HepG2 (cell line): ENCODE measurements around the gene GLUD1. TPM values are rescaled to one million over a fixed set of nuclear protein-coding genes. Genes with fewer than 3 reads are reported as not detected.

Source experiments
- ARNT2 ChIP-seq: sonication (generic); formaldehyde crosslinking; IDR thresholded peaks from 2 replicates; pipeline ENCODE4 v1.8.0; 2022; ENCODE audit warnings: mild to moderate bottlenecking, low read depth, missing genetic modification reagents, moderate library complexity
- FIP1L1 ChIP-seq: fragments of 200-400 bp; formaldehyde crosslinking; IDR thresholded peaks from 2 replicates; pipeline ENCODE4 v1.6.1; 2018; ENCODE audit warnings: low read depth, mild to moderate bottlenecking, low read length, moderate library complexity, borderline replicate concordance; ENCODE audit not compliant: insufficient read depth
- ISL2 ChIP-seq: sonication (generic); formaldehyde crosslinking; IDR thresholded peaks from 2 replicates; pipeline ENCODE4 v1.5.0; 2020; ENCODE audit warnings: missing genetic modification reagents
- NBN ChIP-seq: fragments of 450-650 bp; conservative IDR thresholded peaks from 2 replicates; pipeline ENCODE4 v1.6.1; 2017
- NFE2L2 ChIP-seq: fragments of 150-350 bp; IDR thresholded peaks from 2 replicates; pipeline ENCODE4 v1.6.1; 2014; ENCODE audit warnings: low read length
- NFRKB ChIP-seq: fragments of 450-650 bp; IDR thresholded peaks from 2 replicates; pipeline ENCODE4 v1.6.1; 2017
- NR2F1 ChIP-seq, 2 experiments: fragments of 450-650 bp in 1 of 2; formaldehyde crosslinking in 1 of 2; IDR thresholded peaks; 2 replicates each; pipeline versions ENCODE4 v1.5.0 to v1.6.1; 2016 to 2020; ENCODE audit warnings: mild to moderate bottlenecking in 1 of 2, missing compliant biosample characterization in 1 of 2, missing genetic modification reagents in 1 of 2, moderate library complexity in 1 of 2
- ZFP90 ChIP-seq: sonication (generic); formaldehyde crosslinking; IDR thresholded peaks from 2 replicates; pipeline ENCODE4 v1.8.0; 2022; ENCODE audit warnings: missing genetic modification reagents, mild to moderate bottlenecking, inconsistent platforms, borderline replicate concordance
- ZFX ChIP-seq: sonication (generic); formaldehyde crosslinking; IDR thresholded peaks from 2 replicates; pipeline ENCODE4 v1.4.0; 2020; ENCODE audit warnings: mild to moderate bottlenecking, low read depth, missing genetic modification reagents, moderate library complexity
- ZNF333 ChIP-seq: sonication (generic); formaldehyde crosslinking; IDR thresholded peaks from 2 replicates; pipeline ENCODE4 v1.4.0; 2020; ENCODE audit warnings: mild to moderate bottlenecking, missing genetic modification reagents, borderline replicate concordance
- ZNF558 ChIP-seq: sonication (generic); formaldehyde crosslinking; IDR thresholded peaks from 2 replicates; pipeline ENCODE4 v1.9.0; 2022; ENCODE audit warnings: mild to moderate bottlenecking, missing genetic modification reagents, borderline replicate concordance
- ZNF607 ChIP-seq: sonication (generic); formaldehyde crosslinking; IDR thresholded peaks from 2 replicates; pipeline ENCODE4 v1.5.1; 2020; ENCODE audit warnings: missing genetic modification reagents, mild to moderate bottlenecking, borderline replicate concordance
- polyA plus RNA-seq, 8 experiments: library from polyadenylated mRNA; depleted of rRNA in 3 of 8; stranded (reverse) in 7 of 8; unstranded in 1 of 8; fragments of >200 nt; fragmentation: Illumina TruSeq in 4 of 8; extraction: Trizol in 4 of 8; gene quantifications; 2 replicates each; pipeline versions ENCODE4 v1.2.1 to v1.2.3, GENCODE V29; 2011 to 2016; ENCODE audit warnings: low read depth in 4 of 8, missing spikeins in 1 of 8, mixed read lengths in 1 of 8; ENCODE audit not compliant: insufficient read depth in 1 of 8
- total RNA-seq, 5 experiments: library from RNA; depleted of rRNA; stranded (reverse); fragments of >200 nt; fragmentation: Illumina TruSeq; extraction: Trizol; gene quantifications; 2 replicates each; pipeline ENCODE4 v1.2.3, GENCODE V29; 2016; ENCODE audit warnings: low read depth in 1 of 5
- TF ChIP-seq, protein P1 (sequence below): IDR thresholded peaks from 2 replicates; pipeline ENCODE4 v1.6.1; 2016; ENCODE audit warnings: missing compliant biosample characterization, missing genetic modification reagents, borderline replicate concordance
- TF ChIP-seq, protein P2 (sequence below): sonication (generic); formaldehyde crosslinking; IDR thresholded peaks from 2 replicates; pipeline ENCODE4 v1.4.0; 2020; ENCODE audit warnings: missing genetic modification reagents
- TF ChIP-seq, protein P3 (sequence below): sonication (generic); formaldehyde crosslinking; IDR thresholded peaks from 2 replicates; pipeline ENCODE4 v1.8.1; 2023; ENCODE audit warnings: mild to moderate bottlenecking, inconsistent platforms, moderate library complexity, missing genetic modification reagents, borderline replicate concordance
- TF ChIP-seq, protein P4 (sequence below): sonication (generic); formaldehyde crosslinking; conservative IDR thresholded peaks from 2 replicates; pipeline ENCODE4 v1.8.0; 2022; ENCODE audit warnings: mild to moderate bottlenecking, moderate library complexity, missing genetic modification reagents
- TF ChIP-seq, protein P5 (sequence below): sonication (generic); formaldehyde crosslinking; IDR thresholded peaks from 2 replicates; pipeline ENCODE4 v1.5.0; 2020; ENCODE audit warnings: missing genetic modification reagents

The GLUD1 gene
- total and polyA plus RNA-seq, 2 of the 13 experiments (the other 11 are each of a cell fraction or from before 2014, with no cell fraction given) = 301 to 798 TPM

DNA sequence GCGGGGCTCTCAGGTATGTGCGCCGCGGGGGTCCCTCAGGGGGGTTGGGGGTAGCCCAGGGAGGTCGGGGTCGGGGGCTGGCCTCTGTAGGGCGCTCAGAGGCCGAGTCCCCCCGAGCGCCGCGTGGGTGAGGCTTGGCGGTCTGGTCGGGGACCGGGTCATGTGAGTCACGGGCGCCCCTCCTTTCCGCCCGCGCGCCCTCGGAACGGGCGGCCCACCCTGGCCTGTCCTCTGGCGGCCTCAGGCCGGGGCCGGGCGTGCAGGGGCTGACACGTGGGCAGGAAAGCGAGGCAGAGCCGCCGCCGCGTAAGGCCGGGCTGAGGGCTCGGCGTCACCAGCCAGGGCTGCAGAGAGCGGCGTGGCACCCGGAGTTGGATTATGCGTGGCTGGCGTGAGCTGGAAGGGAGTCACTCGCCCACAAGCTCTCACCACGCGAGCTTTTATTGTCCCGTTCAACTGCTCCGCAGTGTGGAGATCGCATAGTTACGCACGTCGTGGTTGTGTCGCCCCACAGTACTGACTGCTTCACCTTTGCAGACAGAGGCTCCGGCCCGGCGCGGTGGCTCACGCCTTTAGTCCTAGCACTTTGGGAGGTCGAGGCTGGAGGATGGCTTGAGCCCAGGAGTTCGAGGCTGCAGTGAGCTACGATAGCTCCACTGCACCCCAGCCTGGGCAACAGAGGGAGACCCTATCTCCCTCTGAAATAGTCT, 748 bp upstream of the GLUD1 start (continued):
- TF ChIP-seq NR2F1 (CRISPR knock-in tag; IDR thresholded peaks at IDR 0.05) (0 out of 4 replicates have a peak, but pooled peaks of 1 of the 2 experiments have one; percentile 26), ZNF558 (CRISPR knock-in tag) (no peak), ZNF333 (CRISPR knock-in tag) (peak; percentile 54; the same call in 1 of the 2 replicates), ISL2 (peak; percentile 69), NBN (no peak), NFE2L2 (no peak), ZFX (CRISPR knock-in tag) (peak; percentile 95), NFRKB (no peak), ARNT2 (CRISPR knock-in tag) (peak; percentile 73), ZFP90 (peak; percentile 78; the same call in 1 of the 2 replicates), ZNF607 (CRISPR knock-in tag) (peak; percentile 95; the same call in 1 of the 2 replicates), FIP1L1 (0 out of 2 replicates have a peak, but pooled peaks have one; percentile 71)
- TF ChIP-seq, protein P1, sequence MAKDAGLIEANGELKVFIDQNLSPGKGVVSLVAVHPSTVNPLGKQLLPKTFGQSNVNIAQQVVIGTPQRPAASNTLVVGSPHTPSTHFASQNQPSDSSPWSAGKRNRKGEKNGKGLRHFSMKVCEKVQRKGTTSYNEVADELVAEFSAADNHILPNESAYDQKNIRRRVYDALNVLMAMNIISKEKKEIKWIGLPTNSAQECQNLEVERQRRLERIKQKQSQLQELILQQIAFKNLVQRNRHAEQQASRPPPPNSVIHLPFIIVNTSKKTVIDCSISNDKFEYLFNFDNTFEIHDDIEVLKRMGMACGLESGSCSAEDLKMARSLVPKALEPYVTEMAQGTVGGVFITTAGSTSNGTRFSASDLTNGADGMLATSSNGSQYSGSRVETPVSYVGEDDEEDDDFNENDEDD = peak; percentile 85; the same call in 1 of the 2 replicates
- TF ChIP-seq, protein P2, sequence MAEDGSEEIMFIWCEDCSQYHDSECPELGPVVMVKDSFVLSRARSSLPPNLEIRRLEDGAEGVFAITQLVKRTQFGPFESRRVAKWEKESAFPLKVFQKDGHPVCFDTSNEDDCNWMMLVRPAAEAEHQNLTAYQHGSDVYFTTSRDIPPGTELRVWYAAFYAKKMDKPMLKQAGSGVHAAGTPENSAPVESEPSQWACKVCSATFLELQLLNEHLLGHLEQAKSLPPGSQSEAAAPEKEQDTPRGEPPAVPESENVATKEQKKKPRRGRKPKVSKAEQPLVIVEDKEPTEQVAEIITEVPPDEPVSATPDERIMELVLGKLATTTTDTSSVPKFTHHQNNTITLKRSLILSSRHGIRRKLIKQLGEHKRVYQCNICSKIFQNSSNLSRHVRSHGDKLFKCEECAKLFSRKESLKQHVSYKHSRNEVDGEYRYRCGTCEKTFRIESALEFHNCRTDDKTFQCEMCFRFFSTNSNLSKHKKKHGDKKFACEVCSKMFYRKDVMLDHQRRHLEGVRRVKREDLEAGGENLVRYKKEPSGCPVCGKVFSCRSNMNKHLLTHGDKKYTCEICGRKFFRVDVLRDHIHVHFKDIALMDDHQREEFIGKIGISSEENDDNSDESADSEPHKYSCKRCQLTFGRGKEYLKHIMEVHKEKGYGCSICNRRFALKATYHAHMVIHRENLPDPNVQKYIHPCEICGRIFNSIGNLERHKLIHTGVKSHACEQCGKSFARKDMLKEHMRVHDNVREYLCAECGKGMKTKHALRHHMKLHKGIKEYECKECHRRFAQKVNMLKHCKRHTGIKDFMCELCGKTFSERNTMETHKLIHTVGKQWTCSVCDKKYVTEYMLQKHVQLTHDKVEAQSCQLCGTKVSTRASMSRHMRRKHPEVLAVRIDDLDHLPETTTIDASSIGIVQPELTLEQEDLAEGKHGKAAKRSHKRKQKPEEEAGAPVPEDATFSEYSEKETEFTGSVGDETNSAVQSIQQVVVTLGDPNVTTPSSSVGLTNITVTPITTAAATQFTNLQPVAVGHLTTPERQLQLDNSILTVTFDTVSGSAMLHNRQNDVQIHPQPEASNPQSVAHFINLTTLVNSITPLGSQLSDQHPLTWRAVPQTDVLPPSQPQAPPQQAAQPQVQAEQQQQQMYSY = peak; percentile 88
- TF ChIP-seq, protein P3, sequence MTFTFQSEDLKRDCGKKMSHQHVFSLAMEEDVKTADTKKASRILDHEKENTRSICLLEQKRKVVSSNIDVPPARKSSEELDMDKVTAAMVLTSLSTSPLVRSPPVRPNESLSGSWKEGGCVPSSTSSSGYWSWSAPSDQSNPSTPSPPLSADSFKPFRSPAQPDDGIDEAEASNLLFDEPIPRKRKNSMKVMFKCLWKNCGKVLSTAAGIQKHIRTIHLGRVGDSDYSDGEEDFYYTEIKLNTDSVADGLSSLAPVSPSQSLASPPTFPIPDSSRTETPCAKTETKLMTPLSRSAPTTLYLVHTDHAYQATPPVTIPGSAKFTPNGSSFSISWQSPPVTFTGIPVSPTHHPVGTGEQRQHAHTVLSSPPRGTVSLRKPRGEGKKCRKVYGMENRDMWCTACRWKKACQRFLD = peak; percentile 73; the same call in 1 of the 2 replicates
- TF ChIP-seq, protein P4, sequence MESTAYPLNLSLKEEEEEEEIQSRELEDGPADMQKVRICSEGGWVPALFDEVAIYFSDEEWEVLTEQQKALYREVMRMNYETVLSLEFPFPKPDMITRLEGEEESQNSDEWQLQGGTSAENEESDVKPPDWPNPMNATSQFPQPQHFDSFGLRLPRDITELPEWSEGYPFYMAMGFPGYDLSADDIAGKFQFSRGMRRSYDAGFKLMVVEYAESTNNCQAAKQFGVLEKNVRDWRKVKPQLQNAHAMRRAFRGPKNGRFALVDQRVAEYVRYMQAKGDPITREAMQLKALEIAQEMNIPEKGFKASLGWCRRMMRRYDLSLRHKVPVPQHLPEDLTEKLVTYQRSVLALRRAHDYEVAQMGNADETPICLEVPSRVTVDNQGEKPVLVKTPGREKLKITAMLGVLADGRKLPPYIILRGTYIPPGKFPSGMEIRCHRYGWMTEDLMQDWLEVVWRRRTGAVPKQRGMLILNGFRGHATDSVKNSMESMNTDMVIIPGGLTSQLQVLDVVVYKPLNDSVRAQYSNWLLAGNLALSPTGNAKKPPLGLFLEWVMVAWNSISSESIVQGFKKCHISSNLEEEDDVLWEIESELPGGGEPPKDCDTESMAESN = peak; percentile 95
- TF ChIP-seq, protein P5, sequence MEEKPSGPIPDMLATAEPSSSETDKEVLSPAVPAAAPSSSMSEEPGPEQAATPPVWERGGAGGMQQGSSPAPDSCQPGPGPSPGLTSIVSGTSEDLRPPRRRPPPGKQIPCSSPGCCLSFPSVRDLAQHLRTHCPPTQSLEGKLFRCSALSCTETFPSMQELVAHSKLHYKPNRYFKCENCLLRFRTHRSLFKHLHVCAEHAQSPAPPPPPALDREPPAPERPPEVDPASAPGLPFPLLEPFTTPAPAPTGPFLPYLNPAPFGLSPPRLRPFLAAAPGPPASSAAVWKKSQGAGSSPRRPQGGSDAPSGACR (CRISPR knock-in tag) = 0 out of 2 replicates have a peak, but pooled peaks have one; percentile 30
